GM20431 (cell line): ENCODE measurements around the gene TMEM220.

Experiments used
- in situ Hi-C: fragments of 300-500 bp; cut with MseI, MboI; formaldehyde crosslinking; loops from one replicate; pipeline ENCODE4 v1.15.0; 2020; ENCODE audit warnings: low sequenced_read_pairs; ENCODE audit not compliant: unreplicated experiment

TMEM220 gene

GRCh38 chr17:10755592-10756127 lies 25.8 kb upstream of the TMEM220 start:
- in situ Hi-C loops, result no loop called here

DNA sequence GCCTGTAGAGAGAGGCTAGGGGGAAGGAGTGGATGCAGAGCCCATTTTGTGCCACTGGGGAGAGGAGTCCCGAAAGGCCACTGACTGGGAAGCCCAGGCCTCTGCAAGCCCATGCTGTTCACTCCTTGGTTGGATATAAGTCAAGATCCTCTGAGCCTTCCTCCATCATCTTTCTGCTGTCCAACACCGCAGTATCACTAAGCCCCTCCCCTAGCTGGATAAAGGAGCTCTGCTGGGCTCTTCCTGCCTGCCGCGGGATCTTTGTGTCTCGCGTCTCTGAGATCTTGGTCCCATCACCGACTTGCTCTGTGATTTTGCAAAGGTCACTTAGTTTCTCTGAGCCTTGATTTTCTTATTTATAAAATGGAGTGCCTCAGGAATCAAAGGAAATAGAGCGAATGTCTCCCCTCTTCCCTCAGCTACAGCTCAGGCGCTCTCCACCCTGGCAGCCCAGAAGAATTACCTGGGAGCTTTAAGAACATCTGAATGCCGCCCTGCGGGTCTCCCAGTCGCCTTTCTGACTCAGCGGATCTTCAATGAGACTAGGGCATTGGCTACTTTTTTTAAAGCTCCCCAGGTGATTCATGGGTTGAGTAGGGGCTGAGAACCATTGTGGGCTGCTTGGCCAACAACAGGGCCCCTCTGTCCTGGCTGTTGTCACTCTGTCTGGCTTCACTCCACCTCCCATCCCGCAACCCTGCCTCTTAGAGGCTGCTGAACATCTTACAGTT lies 25.2 kb upstream of the TMEM220 start:
- in situ Hi-C loops, result no loop called here

GRCh38 chr17:10754109-10754508 lies 24.3 kb upstream of the TMEM220 start:
- in situ Hi-C loops, result no loop called here

GRCh38 chr17:10752696-10753095 lies 22.9 kb upstream of the TMEM220 start:
- in situ Hi-C loops, result no loop called here

DNA sequence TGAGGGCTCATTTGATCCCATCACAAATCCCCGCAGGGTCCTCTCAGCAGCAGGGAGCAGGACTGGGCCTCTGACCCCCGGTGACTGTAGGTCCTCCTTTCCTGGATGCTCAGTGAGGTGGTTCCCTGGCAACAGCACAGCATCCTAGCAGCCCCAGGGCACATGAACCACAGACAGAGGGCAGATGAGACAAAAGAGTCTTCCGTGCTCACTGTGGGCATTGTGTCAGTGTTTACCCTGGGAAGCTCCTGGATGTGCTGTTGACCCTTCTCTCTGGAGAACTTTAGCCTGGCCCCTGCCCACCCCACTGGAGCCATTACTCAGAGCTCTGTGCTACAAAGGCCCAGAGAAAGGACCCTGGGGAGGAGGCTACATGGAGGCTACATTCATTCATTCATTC lies 21.7 kb upstream of the TMEM220 start:
- in situ Hi-C loops, result no loop called here

DNA sequence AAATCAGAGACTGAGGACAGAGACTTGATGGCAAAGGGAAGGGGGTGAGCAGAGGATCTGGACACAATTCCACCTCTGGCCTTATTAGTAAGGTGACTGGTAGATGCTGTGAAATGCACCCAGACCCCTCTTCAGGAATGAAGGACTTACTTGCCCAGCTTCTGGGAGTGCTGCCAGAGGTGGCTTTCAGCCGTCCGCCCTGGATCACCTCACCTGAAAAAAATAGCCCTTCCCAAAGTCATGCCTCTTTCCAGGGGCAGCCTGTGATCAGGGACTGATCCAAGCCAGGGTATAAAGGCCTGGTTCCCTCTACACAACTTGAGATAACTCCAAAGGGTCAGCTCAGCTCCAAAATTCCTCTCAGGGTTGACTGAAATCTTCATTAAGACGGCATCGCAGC lies 20.4 kb upstream of the TMEM220 start:
- in situ Hi-C loops, result no loop called here

GRCh38 chr17:10748531-10749181 lies 18.8 kb upstream of the TMEM220 start:
- in situ Hi-C loops, result loop anchor here (25.0 kb wide), 1 partner anchor 89 kb away; the partner anchor contains the start of gene PIRT

DNA sequence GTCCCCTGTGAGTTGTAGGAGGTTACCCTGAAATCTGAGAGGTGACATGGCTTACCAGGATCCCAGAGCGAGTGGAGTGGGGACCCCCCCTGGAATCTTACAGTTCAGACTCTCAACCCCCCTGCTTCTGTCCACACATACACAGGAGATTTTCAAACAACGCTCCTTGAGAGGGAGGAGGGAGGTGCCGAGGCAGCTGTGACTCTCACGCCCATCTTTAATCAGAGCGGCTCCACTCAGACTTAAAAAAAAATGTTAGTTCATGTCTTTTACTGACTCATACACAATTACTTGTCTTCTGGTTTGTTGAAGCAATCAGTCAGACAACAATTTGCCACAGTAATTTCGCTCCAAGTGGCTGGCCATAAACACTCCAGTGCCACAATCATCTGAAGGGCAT lies 15.4 kb upstream of the TMEM220 start:
- in situ Hi-C loops, result loop anchor here (25.0 kb wide), 1 partner anchor 92 kb away; the partner anchor contains the start of gene PIRT

DNA sequence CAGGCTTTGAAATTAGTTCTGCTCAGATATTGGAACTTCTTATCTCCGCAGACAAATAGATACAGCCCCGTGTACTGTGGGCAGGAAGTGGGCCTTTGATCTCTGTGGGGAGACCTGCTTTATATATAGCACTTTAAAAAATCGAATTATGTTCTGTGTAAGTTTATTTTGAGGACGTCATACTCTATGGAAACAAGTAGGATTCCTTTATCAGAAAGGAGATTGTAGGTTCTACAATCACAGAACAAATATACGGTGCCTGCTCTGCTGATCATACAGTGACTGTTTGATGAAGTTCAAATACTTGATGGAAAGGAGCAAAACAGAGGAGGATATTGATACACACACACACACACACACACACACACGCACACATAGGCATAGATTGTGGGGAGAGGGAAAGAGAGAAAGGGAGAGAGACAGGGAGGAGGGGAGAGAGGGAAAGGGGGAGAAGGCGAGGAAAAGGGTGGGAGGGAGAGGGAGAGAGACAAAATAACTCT lies 14.7 kb upstream of the TMEM220 start:
- in situ Hi-C loops, result loop anchor here (25.0 kb wide), 1 partner anchor 93 kb away; the partner anchor contains the start of gene PIRT

GRCh38 chr17:10743316-10744009 lies 13.6 kb upstream of the TMEM220 start:
- in situ Hi-C loops, result loop anchor here (25.0 kb wide), 1 partner anchor 94 kb away; the partner anchor contains the start of gene PIRT

DNA sequence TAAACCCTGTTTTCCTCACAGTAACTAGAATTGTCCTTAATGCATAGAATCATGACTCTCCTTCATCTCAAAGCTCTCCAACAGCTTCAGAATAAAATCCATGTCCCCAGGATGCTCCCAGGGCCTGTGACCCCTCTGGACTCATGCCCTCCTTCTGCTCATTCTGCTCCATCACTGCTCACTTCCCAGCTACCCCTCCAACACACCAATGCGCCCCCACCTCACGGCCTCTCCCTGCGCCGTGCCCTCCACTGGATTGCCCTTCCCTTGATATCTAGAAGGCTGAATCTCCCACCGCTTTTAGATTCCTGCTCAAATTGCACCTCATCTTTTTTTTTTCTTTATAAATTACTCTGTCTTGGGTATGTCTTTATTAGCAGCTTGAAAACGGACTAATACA lies 12.6 kb upstream of the TMEM220 start:
- in situ Hi-C loops, result loop anchor here (25.0 kb wide), 1 partner anchor 95 kb away; the partner anchor contains the start of gene PIRT

- in situ Hi-C loops, result loop anchor here (25.0 kb wide), 1 partner anchor 96 kb away; the partner anchor contains the start of gene PIRT
Observed at GRCh38 chr17:10741416-10742135, 11.8 kb upstream of the TMEM220 start.

DNA sequence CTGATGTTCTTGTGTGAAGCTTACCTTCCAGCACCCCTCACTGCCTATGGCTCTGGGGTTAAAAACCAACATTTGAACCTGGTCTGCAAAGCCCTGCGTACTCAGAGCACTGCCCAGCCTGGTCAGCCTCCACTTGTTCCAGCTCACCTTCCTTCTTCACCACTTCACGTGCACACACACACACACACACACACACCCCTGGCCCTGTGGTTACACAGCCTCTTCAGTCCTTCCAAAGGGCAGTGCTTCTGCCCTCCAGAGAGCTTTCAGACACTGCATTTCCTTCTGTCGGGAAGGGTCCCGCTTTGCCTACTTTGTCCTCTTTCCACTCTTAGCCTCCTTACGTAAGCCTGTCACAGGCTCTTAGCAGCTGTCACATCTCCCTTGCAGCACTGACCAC lies 9.6 kb upstream of the TMEM220 start:
- in situ Hi-C loops, result loop anchor here (25.0 kb wide), 1 partner anchor 98 kb away; the partner anchor contains the start of gene PIRT

DNA sequence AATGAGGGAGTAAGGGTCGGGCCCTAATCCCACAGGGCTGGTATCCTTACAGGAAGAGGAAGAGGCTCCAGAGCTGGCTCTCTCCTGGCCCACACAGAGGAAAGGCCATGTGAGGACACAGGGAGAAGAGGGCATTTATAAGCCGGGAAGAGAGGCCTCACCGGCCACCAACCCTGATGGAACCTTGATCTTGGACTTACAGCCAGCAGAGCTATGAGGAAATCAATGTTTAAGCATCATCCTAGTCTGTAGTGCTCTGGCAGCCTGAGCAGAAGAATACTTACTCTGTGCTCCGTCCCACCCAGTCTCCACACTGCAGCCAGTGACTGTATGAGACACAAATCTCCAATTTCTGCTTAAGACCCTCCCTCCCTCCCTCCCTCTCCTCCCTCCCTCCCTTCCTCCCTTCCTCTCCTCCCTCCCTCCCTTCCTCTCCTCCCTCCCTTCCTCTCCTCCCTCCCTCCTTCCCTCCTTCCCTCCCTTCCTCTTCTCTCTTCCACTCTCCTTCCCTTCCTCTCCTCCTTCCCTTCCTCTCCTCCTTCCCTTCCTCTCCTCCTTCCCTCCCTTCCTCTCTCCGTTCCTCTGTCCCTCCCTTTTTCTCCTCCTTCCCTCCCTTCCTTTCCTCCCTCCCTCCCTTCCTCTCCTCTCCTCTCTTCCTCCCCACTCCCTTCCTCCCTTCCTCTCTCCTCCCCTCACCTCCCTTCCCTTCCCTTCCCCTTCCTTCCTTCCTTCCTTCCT lies 8.9 kb upstream of the TMEM220 start:
- in situ Hi-C loops, result loop anchor here (25.0 kb wide), 1 partner anchor 99 kb away; the partner anchor contains the start of gene PIRT

DNA sequence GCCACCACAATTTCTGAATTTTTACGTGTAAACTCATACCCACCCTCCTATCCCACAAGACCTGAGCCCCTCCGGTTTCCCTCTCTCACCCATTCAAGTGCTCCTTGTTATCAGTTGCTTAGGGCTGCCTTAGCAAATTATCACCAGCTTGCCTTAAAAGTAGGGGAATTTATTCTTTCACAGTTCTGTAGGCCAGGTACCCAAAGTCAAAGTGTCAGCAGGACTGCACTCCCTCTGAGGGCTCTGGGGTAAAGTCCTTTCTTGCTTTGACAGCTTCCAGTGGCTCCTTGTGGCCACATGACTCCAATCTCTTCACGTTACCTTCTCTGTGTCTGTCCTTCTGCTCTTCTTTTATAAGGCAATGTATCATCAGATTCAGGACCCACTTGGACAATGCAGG lies 7.9 kb upstream of the TMEM220 start:
- in situ Hi-C loops, result loop anchor here (25.0 kb wide), 1 partner anchor 100 kb away; the partner anchor contains the start of gene PIRT

DNA sequence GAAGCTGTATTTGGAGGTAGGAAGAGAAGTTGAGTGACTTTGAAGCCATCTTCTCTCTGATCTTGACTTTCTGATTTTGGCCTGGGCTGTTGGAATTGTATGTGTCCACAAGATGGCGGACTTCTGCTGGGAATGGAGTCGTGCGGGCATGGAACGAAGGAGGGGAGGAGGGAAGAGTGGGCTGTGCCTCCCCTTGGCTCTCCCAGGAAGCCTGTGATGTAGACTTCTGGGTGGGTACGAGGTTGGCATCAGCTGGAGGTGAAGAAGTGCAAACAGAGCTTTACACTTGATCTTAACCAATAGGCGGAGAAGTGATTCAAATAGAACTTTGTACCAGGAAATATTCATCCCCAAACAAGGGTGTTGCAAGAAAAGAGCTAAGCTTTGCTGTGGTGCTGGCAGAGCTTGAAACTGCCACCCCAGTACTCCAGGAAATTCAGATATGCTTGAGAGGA lies 7.4 kb upstream of the TMEM220 start:
- in situ Hi-C loops, result loop anchor here (25.0 kb wide), 1 partner anchor 100 kb away; the partner anchor contains the start of gene PIRT

DNA sequence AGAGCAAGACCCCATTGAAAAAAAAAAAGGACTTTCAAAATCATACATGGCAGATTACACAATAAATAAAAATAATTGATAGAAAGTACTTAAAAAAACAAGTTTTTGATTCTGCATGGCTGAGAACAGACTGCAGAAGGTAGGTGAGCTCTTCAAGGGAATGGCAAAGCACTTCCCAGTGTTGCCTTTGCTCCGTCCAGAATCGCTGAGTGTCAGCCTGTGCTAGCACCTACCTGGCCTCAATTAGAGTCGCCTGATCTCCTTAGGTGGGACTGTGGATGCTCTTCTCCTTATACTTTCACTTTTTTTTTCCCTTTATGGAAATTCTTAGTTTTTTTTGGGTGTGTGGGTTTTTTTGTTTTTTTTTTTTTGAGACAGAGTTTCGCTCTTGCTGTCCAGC lies 6.0 kb upstream of the TMEM220 start:
- in situ Hi-C loops, result loop anchor here (25.0 kb wide), 1 partner anchor 101 kb away; the partner anchor contains the start of gene PIRT

DNA sequence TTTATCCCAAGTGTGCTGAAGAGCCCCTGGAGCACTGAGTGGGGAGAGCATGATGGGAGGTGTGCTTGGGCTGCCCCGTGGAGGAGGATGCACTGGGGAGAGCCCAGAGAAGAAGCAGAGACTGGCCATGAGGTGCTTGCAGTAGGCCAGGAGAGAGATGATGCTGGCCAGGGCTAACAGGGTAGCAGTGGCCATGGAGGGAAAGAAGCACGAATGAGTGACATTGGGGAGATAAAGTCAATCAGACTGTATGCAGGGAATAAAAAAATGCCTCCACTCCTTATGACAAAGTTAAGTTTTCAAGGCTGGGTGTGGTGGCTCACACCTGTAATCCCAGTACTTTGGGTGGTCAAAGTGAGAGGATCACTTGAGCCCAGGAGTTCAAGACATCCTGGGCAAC lies 5.4 kb upstream of the TMEM220 start:
- in situ Hi-C loops, result loop anchor here (25.0 kb wide), 1 partner anchor 102 kb away; the partner anchor contains the start of gene PIRT
